SK-N-SH (cell line): ENCODE results near the gene IDH3A. TPM values are rescaled to one million over a fixed set of nuclear protein-coding genes. Genes with fewer than 3 reads are reported as not detected.

Experiments
- CTCF ChIA-PET: fragments of 300-600, 350-600 bp; formaldehyde crosslinking; extraction: SDS; loops from one replicate; lab custom pipeline; 2021; lab: Yijun Ruan, JAX
- POLR2A ChIA-PET: fragments of 350-600 bp; sonication (Branson Sonifier 250); formaldehyde crosslinking; extraction: SDS; loops from one replicate; lab custom pipeline; 2020; ENCODE audit warnings: antibody characterized with exemption, inconsistent platforms; lab: Yijun Ruan, JAX
- DNase-seq: peaks from one replicate; pipeline ENCODE4 v3.0.0; 2012
- H2AFZ ChIP-seq: fragments of 200-600 bp; sonication (generic); 2 replicates; pipeline ENCODE4 v1.8.1; 2016; ENCODE audit warnings: antibody characterized with exemption, mild to moderate bottlenecking, low read depth
- H3F3A ChIP-seq: fragments of 200-600 bp; sonication (generic); replicated peaks from 2 replicates; pipeline ENCODE3; 2016; ENCODE audit warnings: antibody characterized with exemption, mild to moderate bottlenecking; ENCODE audit not compliant: insufficient read depth
- H3K27ac ChIP-seq, 2 experiments: fragments of 200-500 bp in 1 of 2; fragments of 200-600 bp in 1 of 2; sonication (Bioruptor generic) in 1 of 2; sonication (generic), shearing (Covaris generic) in 1 of 2; 2 replicates each; pipeline versions ENCODE4 v1.5.1 to v1.6.1; 2014 to 2016; ENCODE audit warnings: low read depth in 2 of 2, inconsistent platforms in 1 of 2, low read length in 1 of 2, mild to moderate bottlenecking in 1 of 2, mixed read lengths in 1 of 2
- H3K27me3 ChIP-seq: fragments of 200-600 bp; sonication (generic), shearing (Covaris generic); 2 replicates; pipeline ENCODE4 v1.6.1; 2016; ENCODE audit warnings: mixed run types; ENCODE audit not compliant: insufficient read depth
- H3K36me3 ChIP-seq, 2 experiments: fragments of 200-500 bp in 1 of 2; fragments of 200-600 bp in 1 of 2; sonication (Bioruptor generic) in 1 of 2; sonication (generic) in 1 of 2; replicated peaks in 1 of 2; 2 replicates each; pipeline versions ENCODE3 to v1.5.1; 2014 to 2016; ENCODE audit warnings: low read length in 1 of 2, mild to moderate bottlenecking in 1 of 2; ENCODE audit not compliant: insufficient read depth in 2 of 2, control insufficient read depth in 1 of 2
- H3K4me1 ChIP-seq, 2 experiments: fragments of 200-500 bp in 1 of 2; fragments of 200-600 bp in 1 of 2; sonication (Bioruptor generic) in 1 of 2; sonication (generic), shearing (Covaris generic) in 1 of 2; 2 replicates each; pipeline versions ENCODE4 v1.5.1 to v1.6.1; 2014 to 2016; ENCODE audit warnings: low read depth in 1 of 2, low read length in 1 of 2, mixed run types in 1 of 2; ENCODE audit not compliant: insufficient read depth in 2 of 2, control insufficient read depth in 1 of 2
- H3K4me2 ChIP-seq: fragments of 200-600 bp; sonication (generic), shearing (Covaris generic); 2 replicates; pipeline ENCODE4 v1.6.1; 2017; ENCODE audit warnings: mixed run types
- H3K4me3 ChIP-seq, 2 experiments: fragments of 200-500 bp in 1 of 2; fragments of 200-600 bp in 1 of 2; sonication (Bioruptor generic) in 1 of 2; sonication (generic), shearing (Covaris generic) in 1 of 2; 2 replicates each; pipeline versions ENCODE4 v1.5.1 to v1.8.1; 2014 to 2016; ENCODE audit warnings: low read depth in 2 of 2, inconsistent platforms in 1 of 2, low read length in 1 of 2, mild to moderate bottlenecking in 1 of 2, mixed read lengths in 1 of 2, moderate library complexity in 1 of 2
- H3K79me2 ChIP-seq: fragments of 200-600 bp; sonication (generic); 2 replicates; pipeline ENCODE4 v1.8.1; 2017; ENCODE audit warnings: mild to moderate bottlenecking; ENCODE audit not compliant: insufficient read depth
- H3K9ac ChIP-seq: fragments of 200-600 bp; sonication (generic); 2 replicates; pipeline ENCODE4 v1.6.1; 2017; ENCODE audit warnings: mixed run types
- H3K9me2 ChIP-seq: fragments of 200-600 bp; sonication (generic); 2 replicates; pipeline ENCODE4 v1.6.1; 2017; ENCODE audit warnings: mixed run types
- H3K9me3 ChIP-seq: fragments of 200-600 bp; sonication (generic); 2 replicates; pipeline ENCODE4 v1.6.1; 2017; ENCODE audit warnings: mixed run types, mild to moderate bottlenecking, moderate library complexity
- H4K20me1 ChIP-seq: fragments of 200-600 bp; sonication (generic); 2 replicates; pipeline ENCODE4 v1.6.1; 2017; ENCODE audit warnings: mild to moderate bottlenecking, mixed run types; ENCODE audit not compliant: insufficient read depth
- CHD2 ChIP-seq: fragments of 150-350 bp; IDR thresholded peaks from 2 replicates; pipeline ENCODE4 v1.6.1; 2018; ENCODE audit warnings: low read length; ENCODE audit not compliant: partially characterized antibody
- EP300 ChIP-seq, 2 experiments: IDR thresholded peaks; 2 replicates each; pipeline versions ENCODE4 v1.4.0 to v1.6.1; 2012; ENCODE audit warnings: borderline replicate concordance in 1 of 2, low read depth in 1 of 2, low read length in 1 of 2
- FOSL2 ChIP-seq: IDR thresholded peaks from 2 replicates; pipeline ENCODE4 v1.4.0; 2012; ENCODE audit warnings: low read depth, mild to moderate bottlenecking, moderate library complexity, borderline replicate concordance
- GABPA ChIP-seq: IDR thresholded peaks from 2 replicates; pipeline ENCODE4 v1.4.0; 2012; ENCODE audit warnings: low read depth, mild to moderate bottlenecking
- IRF3 ChIP-seq: fragments of 150-350 bp; IDR thresholded peaks from 2 replicates; pipeline ENCODE4 v1.6.1; 2016; ENCODE audit warnings: mild to moderate bottlenecking, low read depth, low read length
- NRF1 ChIP-seq: IDR thresholded peaks from 2 replicates; pipeline ENCODE4 v1.6.1; 2012; ENCODE audit warnings: low read depth, mild to moderate bottlenecking, low read length
- RXRA ChIP-seq: IDR thresholded peaks from 2 replicates; pipeline ENCODE4 v1.4.0; 2012; ENCODE audit warnings: low read depth, mild to moderate bottlenecking, borderline replicate concordance
- TAF1 ChIP-seq: IDR thresholded peaks from 2 replicates; pipeline ENCODE4 v1.6.1; 2012; ENCODE audit warnings: low read depth, mild to moderate bottlenecking, low read length, moderate library complexity, borderline replicate concordance
- TCF12 ChIP-seq: IDR thresholded peaks from 2 replicates; pipeline ENCODE4 v1.4.0; 2012
- TEAD4 ChIP-seq: IDR thresholded peaks from 2 replicates; pipeline ENCODE4 v1.4.0; 2012; ENCODE audit warnings: mild to moderate bottlenecking, borderline replicate concordance; ENCODE audit not compliant: insufficient read depth
- USF2 ChIP-seq: fragments of 150-350 bp; IDR thresholded peaks from 2 replicates; pipeline ENCODE4 v1.6.1; 2017; ENCODE audit warnings: antibody characterized with exemption, low read length, low read depth, borderline replicate concordance
- WGBS: methylation state at CpG from one replicate; pipeline ENCODE4 v1.1.6; 2017; ENCODE audit warnings: low lambda C conversion rate; 5-methylcytosine and 5-hydroxymethylcytosine counted together
- polyA plus RNA-seq, 3 experiments: library from polyadenylated mRNA; depleted of rRNA; stranded (reverse); fragments of >200 nt; gene quantifications; 2 replicates each; pipeline ENCODE4 v1.2.3, GENCODE V29; 2012

IDH3A gene
- polyA plus RNA-seq, 1 of the 3 experiments (the other 2 are of a cell fraction) = 33.2 TPM

GRCh38 chr15:78110916-78111475 is 38.2 kb upstream of the IDH3A start:
- H4K20me1 ChIP-seq = no peaks in the 10 kb centered on the region
- H3K4me3 ChIP-seq = no peak overlapping the region
- WGBS = 92% methylated on average over 7 of the region's 10 CpGs
- H3K9me2 ChIP-seq = no peaks in the 10 kb centered on the region
- no peak overlapping the region for H3K4me2 ChIP-seq
- H2AFZ ChIP-seq = no peak overlapping the region
- POLR2A ChIA-PET = no interaction called here
- no peaks in the 10 kb centered on the region for H3F3A ChIP-seq
- TF ChIP-seq CHD2 = no peak
- no peak for TF ChIP-seq GABPA
- no peak for TF ChIP-seq EP300 (IDR thresholded peaks at IDR 0.05; ENCODE audit: borderline replicate concordance in 1 of 2, low read depth in 1 of 2, low read length in 1 of 2)
- TF ChIP-seq USF2 = no peak
- H3K4me1 ChIP-seq = no peaks in the 10 kb centered on the region; a peak in 1 of 4 replicates
- H3K27ac ChIP-seq = no peak overlapping the region
- CTCF ChIA-PET = interaction anchor here (1.0 to 9.3 kb wide), 7 partner anchors 20 to 208 kb away, joined by 3 to 175 read pairs (median 82); partner anchors contain the start of gene CIB2
- H3K36me3 ChIP-seq = no peaks in the 10 kb centered on the region
- no peak overlapping the region for H3K9ac ChIP-seq
- no peaks in the 10 kb centered on the region for H3K79me2 ChIP-seq
- no peaks in the 10 kb centered on the region for H3K27me3 ChIP-seq
- no peaks in the 10 kb centered on the region for H3K9me3 ChIP-seq
- DNase-seq = no peak

GRCh38 chr15:78111788-78112187 is 37.4 kb upstream of the IDH3A start:
- Histone ChIP-seq H3F3A (no peaks in the 10 kb centered on the region), H3K27ac (no peak overlapping the region), H3K9me2 (no peaks in the 10 kb centered on the region), H3K36me3 (no peaks in the 10 kb centered on the region), H3K79me2 (no peaks in the 10 kb centered on the region), H3K9ac (no peak overlapping the region), H3K4me3 (no peak overlapping the region), H4K20me1 (no peaks in the 10 kb centered on the region), H2AFZ (no peak overlapping the region), H3K27me3 (no peaks in the 10 kb centered on the region), H3K9me3 (no peaks in the 10 kb centered on the region), H3K4me1 (no peaks in the 10 kb centered on the region; a peak in 1 of 4 replicates), H3K4me2 (no peak overlapping the region)
- TF ChIP-seq TCF12 = no peak
- TF ChIP-seq RXRA = no peak
- TF ChIP-seq TEAD4 = no peak
- TF ChIP-seq FOSL2 = no peak
- TF ChIP-seq GABPA = no peak
- no peak for TF ChIP-seq TAF1
- no peak for TF ChIP-seq IRF3
- no peak for TF ChIP-seq NRF1
- no peak for DNase-seq
- ChIA-PET POLR2A (no interaction called here), CTCF (interaction anchor here (0.9 to 9.3 kb wide), 15 partner anchors 9 to 194 kb away, joined by 3 to 175 read pairs (median 7); partner anchors contain the start of gene CIB2)
- WGBS = 54% methylated on average over 2 of the region's 3 CpGs
